ENCODE data around the gene BOLA1.

Gene BOLA1

GRCh38 chr1:149949911-149950310, 50.5 kb downstream of the BOLA1 start:
- H3K4me3 ChIP-seq (ENCODE audit: low read depth, low read length): no peak overlapping the region
- TF ChIP-seq MYC (IDR thresholded peaks at IDR 0.05; ENCODE audit: low read depth, low read length): no peak
- TF ChIP-seq POLR2A (IDR thresholded peaks at IDR 0.05; ENCODE audit: extremely low read depth, insufficient read length): no peak
- TF ChIP-seq MAX (IDR thresholded peaks at IDR 0.05; ENCODE audit: low read depth, low read length): no peak
- TF ChIP-seq CTCF (IDR thresholded peaks at IDR 0.05; ENCODE audit: low read depth, low read length): no peak
- DNase-seq (ENCODE audit: low read depth): no peak
